ENCODE results near the gene KCNK4. TPM values are rescaled to one million over a fixed set of nuclear protein-coding genes. Genes with fewer than 3 reads are reported as not detected.

Gene KCNK4
- total and polyA plus RNA-seq, 12 donors: not detected

DNA sequence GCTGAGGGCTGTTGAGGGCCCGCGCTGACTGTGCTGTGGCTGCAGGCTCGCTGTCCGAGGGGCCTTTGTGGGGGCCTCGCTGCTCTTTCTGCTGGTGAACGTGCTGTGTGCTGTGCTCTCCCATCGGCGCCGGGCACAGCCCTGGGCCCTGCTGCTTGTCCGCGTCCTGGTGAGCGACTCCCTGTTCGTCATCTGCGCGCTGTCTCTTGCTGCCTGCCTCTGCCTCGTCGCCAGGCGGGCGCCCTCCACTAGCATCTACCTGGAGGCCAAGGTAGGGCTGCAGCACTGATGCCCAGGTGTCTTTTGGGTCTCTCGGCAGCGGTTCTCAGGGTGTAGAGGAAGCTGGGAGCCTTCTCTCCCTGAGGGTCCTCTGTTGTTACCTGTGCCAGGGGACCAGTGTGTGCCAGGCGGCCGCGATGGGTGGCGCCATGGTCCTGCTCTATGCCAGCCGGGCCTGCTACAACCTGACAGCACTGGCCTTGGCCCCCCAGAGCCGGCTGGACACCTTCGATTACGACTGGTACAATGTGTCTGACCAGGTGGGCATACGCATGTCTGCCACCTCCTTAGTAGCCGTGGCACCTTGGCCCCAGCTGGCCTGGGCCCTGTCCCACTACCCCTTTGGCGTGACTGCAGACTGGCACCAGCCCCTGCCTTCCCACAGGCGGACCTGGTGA is 3.3 kb upstream of the KCNK4 start:
- Histone ChIP-seq H3K27ac (no peak overlapping the region), H3K4me1 (peaks cover 18 to 46% (median 39%) of the 10 kb centered on the region in 9 donors), H3K4me3 (no peak overlapping the region), H3K36me3 (peaks cover 0 to 13% (median 0%) of the 10 kb centered on the region in 9 donors), H3K27me3 (peaks cover 17 to 32% (median 30%) of the 10 kb centered on the region in 7 donors), H3K9me3 (no peaks in the 10 kb centered on the region)
- TF ChIP-seq, protein P1, sequence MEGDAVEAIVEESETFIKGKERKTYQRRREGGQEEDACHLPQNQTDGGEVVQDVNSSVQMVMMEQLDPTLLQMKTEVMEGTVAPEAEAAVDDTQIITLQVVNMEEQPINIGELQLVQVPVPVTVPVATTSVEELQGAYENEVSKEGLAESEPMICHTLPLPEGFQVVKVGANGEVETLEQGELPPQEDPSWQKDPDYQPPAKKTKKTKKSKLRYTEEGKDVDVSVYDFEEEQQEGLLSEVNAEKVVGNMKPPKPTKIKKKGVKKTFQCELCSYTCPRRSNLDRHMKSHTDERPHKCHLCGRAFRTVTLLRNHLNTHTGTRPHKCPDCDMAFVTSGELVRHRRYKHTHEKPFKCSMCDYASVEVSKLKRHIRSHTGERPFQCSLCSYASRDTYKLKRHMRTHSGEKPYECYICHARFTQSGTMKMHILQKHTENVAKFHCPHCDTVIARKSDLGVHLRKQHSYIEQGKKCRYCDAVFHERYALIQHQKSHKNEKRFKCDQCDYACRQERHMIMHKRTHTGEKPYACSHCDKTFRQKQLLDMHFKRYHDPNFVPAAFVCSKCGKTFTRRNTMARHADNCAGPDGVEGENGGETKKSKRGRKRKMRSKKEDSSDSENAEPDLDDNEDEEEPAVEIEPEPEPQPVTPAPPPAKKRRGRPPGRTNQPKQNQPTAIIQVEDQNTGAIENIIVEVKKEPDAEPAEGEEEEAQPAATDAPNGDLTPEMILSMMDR (IDR thresholded peaks at IDR 0.05): no peak
- intact Hi-C loops (cut with DNase I): no loop called here
- WGBS, 2 donors: 95 to 97% methylated on average over 33 of the region's 33 CpGs
- ATAC-seq (no peak), DNase-seq (no peak)

DNA sequence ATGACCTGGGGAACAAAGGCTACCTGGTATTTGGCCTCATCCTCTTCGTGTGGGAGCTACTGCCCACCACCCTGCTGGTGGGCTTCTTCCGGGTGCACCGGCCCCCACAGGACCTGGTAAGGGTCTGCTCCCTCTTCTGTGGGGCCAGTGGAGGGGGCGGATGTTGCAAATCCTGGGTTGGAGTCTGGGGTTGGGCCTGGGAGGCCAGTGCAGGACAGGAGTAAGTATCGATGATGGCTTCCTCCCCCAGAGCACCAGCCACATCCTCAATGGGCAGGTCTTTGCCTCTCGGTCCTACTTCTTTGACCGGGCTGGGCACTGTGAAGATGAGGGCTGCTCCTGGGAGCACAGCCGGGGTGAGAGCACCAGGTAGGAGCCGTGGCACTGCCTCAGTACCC is 2.8 kb upstream of the KCNK4 start:
- intact Hi-C loops (cut with DNase I): no loop called here
- peaks cover 18 to 41% (median 35%) of the 10 kb centered on the region in 9 donors for H3K4me1 ChIP-seq

DNA sequence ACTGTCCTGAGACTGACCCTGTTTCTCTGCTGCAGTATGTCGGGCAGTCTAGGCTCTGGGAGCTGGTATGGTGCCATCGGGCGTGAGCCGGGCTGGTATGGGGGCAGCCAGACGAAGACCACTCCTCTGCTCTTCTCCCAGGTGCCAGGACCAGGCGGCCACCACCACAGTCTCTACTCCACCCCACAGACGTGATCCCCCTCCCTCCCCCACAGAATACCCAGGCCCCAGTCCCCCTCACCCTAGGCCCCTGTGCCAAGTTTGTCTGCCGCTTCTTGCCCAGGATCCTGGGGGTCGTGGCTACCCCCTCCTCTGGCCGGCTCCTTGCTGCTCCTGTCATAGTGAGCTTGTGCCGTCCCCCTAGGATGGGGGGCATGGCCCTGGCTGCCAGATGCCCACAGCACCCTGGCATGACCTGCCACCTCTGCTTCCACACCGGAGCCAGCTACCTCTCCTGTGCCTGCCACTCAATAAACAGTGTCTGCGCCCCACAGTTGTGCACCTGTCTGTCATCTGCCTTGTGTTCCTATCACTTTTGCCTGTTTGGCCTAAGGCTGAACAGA is 2.0 kb upstream of the KCNK4 start:
- H3K9me3 ChIP-seq: no peaks in the 10 kb centered on the region
- ATAC-seq (no peak), DNase-seq (no peak)
- 92 to 96% methylated on average over 13 of the region's 13 CpGs for WGBS, 2 donors
- intact Hi-C loops (cut with DNase I): no loop called here
- no peak overlapping the region for H3K27ac ChIP-seq
- peaks cover 14 to 34% (median 27%) of the 10 kb centered on the region in 9 donors for H3K4me1 ChIP-seq
- H3K4me3 ChIP-seq: no peak overlapping the region
- H3K36me3 ChIP-seq: peaks cover 0 to 5% (median 0%) of the 10 kb centered on the region in 9 donors
- H3K27me3 ChIP-seq: peaks cover 17 to 45% (median 41%) of the 10 kb centered on the region in 7 donors
- TF ChIP-seq, protein P1 (IDR thresholded peaks at IDR 0.05): no peak

More for the DNA sequence above, 2.8 kb upstream of the KCNK4 start:
- ATAC-seq (no peak), DNase-seq (no peak)
- WGBS, 2 donors: 94 to 96% methylated on average over 9 of the region's 9 CpGs
- H3K4me3 ChIP-seq: no peak overlapping the region
- H3K36me3 ChIP-seq: peaks cover 0 to 8% (median 0%) of the 10 kb centered on the region in 9 donors
- H3K27me3 ChIP-seq: peaks cover 17 to 38% (median 35%) of the 10 kb centered on the region in 7 donors
- TF ChIP-seq, protein P1 (IDR thresholded peaks at IDR 0.05): no peak
- no peak overlapping the region for H3K27ac ChIP-seq
- no peaks in the 10 kb centered on the region for H3K9me3 ChIP-seq

DNA sequence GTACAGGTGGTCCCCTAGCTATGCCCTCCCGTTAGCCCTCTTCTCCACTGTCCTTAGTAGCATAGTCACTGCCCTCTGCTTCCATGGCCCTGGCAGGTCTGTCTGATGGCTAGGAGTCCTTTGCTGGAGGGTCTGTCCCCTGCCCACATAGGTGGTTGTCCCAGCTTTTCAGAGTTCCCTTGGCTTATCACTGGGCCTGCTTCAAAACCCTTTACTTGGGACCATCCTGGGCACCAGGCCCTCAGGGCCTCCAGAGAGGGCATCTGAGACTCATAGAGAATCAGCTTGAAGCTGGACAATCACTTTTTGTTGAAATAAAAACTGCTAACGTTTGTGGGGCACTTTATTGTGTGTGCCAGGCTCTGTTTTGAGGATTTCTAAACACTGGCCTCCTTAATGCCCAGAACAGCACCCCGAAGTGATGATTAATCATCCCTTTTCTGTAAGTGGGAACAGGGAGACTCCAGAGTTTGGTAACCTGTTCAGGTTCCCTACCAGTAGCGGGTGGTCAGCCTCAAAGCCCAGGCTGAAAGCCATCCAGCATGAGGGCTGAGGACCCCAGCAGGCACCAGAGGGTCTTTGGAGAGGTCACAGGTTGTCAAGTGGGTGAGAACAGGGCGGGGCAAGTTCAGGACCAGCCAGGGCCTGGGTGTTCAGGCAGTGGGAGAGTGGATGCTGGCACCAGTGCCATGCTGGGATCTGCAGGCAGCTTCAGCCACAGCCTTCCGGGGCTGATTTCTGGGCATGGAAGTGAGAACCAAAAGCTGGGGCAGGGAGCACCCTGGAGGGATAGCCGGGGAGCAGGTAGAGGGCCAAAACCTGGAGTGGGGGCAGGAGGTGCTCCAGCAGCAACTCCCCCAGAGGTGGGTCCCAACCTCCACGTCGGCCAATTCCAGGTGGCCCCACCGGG is 495 bp upstream of the KCNK4 start:
- H3K4me1 ChIP-seq: peaks cover 11 to 32% (median 25%) of the 10 kb centered on the region in 9 donors
- DNase-seq (no peak), ATAC-seq (no peak)
- TF ChIP-seq, protein P1 (IDR thresholded peaks at IDR 0.05): no peak
- H3K27ac ChIP-seq: no peak overlapping the region
- no peaks in the 10 kb centered on the region for H3K9me3 ChIP-seq
- intact Hi-C loops (cut with DNase I): no loop called here
- H3K27me3 ChIP-seq: peaks cover 17 to 60% (median 57%) of the 10 kb centered on the region in 7 donors
- peaks cover 0 to 5% (median 0%) of the 10 kb centered on the region in 9 donors for H3K36me3 ChIP-seq
- H3K4me3 ChIP-seq: no peak overlapping the region
- WGBS, 2 donors: 52 to 54% methylated on average over 10 of the region's 10 CpGs

Data from heart right ventricle (tissue), 16 donors.